Erythroblast (primary cell): ENCODE data around the gene C2orf68.

ENCODE experiments used
- GATA1 ChIP-seq: IDR thresholded peaks from 2 replicates; pipeline ENCODE4 v1.6.1; 2011; ENCODE audit warnings: low read depth, mild to moderate bottlenecking, control low read depth, low read length, moderate library complexity
- POLR2A ChIP-seq: IDR thresholded peaks from 2 replicates; pipeline ENCODE4 v1.6.1; 2011; ENCODE audit warnings: mild to moderate bottlenecking, low read length

DNA sequence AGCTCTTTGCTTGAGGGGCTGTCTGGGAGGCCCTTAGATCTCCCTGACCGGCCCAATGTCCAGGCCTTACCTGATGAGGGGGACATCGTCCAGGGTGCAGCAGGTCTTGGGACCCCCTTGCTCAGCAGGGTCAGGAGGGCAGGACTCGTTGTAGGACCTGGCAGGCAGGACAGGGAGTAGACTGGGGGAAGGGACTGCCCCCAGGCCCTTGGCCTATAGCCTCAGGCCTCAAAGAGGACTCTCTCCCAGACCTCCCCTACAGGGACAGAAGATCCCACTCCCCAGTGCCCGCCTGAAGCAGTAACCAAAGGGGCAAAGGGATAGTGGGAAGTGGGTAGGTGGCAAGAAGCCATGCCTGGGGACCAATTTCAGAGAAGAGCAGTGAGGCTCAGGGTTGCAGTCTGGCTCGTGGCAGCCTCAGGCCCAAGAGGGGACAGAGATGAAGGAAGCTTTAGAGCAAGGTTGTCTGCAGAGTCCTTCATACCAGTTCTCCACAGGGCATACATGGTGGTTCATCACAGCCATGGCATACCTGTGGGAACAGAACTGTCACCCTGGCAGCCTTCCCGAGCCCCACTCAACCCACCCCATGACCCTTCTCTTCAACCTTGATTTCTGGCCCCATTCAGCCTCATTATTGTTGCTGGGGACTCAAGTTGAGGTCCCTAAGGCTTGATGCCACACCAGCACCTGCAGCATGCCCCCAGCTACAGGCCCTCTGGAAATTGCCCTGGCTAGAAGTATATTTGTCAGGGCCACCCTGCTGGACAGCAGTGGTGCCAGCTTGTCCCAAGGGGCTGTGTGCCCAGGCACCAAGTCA is 10.7 kb downstream of the C2orf68 start:
- TF ChIP-seq POLR2A (no peak), GATA1 (no peak)
